Measurements from ENCODE around the gene AMTN.
"Not testable (repeated sequence)": the region's sequence is repeated elsewhere in the genome, so short reads cannot be mapped to it uniquely, and the experiment has no call there.

The AMTN gene

DNA sequence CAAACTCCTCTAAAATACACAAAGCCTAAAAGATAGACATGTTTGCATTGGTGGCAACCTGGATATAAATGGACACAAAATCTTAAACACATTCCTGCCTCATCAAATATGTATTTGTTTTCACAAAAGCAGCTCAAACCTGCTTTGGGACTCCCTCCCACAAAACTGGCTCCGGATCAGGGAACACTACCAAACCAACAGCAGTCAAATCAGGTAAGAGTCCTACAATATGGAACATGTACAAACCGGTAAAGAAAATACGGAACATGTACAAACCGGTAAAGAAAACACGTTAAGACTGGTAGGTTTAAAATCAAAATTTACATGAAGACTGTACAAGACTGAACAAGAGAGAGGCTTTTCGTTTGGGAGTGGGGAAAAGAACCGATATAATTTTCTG is 4.3 kb downstream of the AMTN start:
- no peak overlapping the region for H3K9ac ChIP-seq (ENCODE audit: low read depth, low read length)
- no peak overlapping the region for H3K27ac ChIP-seq (ENCODE audit: low read length)
- no peaks in the 10 kb centered on the region for H3K36me3 ChIP-seq (ENCODE audit: insufficient read depth, low read depth, low read length)
- H3K4me1 ChIP-seq (ENCODE audit: insufficient read depth, low read length): no peaks in the 10 kb centered on the region
- no peaks in the 10 kb centered on the region for H3K9me3 ChIP-seq (ENCODE audit: insufficient read depth, low read depth, low read length)
- H3K4me3 ChIP-seq (ENCODE audit: low read length): no peak overlapping the region
- H3K27me3 ChIP-seq (ENCODE audit: insufficient read depth, low read length): no peaks in the 10 kb centered on the region

DNA sequence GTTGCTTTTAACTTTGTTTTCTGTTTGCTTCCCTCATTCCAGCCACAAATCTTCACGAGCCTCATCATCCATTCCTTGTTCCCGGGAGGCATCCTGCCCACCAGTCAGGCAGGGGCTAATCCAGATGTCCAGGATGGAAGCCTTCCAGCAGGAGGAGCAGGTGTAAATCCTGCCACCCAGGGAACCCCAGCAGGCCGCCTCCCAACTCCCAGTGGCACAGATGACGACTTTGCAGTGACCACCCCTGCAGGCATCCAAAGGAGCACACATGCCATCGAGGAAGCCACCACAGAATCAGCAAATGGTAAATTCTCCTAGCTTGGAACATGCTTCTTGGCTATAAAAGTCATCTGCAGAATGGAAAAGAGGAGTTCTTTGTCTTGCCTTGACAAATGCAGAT is 12.6 kb downstream of the AMTN start:
- H3K4me3 ChIP-seq (ENCODE audit: low read length): no peak overlapping the region
- no peaks in the 10 kb centered on the region for H3K36me3 ChIP-seq (ENCODE audit: insufficient read depth, low read depth, low read length)
- no peaks in the 10 kb centered on the region for H3K4me1 ChIP-seq (ENCODE audit: insufficient read depth, low read length)
- no peaks in the 10 kb centered on the region for H3K9me3 ChIP-seq (ENCODE audit: insufficient read depth, low read depth, low read length)
- no peak overlapping the region for H3K27ac ChIP-seq (ENCODE audit: low read length)
- no peak overlapping the region for H3K9ac ChIP-seq (ENCODE audit: low read depth, low read length)
- no peaks in the 10 kb centered on the region for H3K27me3 ChIP-seq (ENCODE audit: insufficient read depth, low read length)

DNA sequence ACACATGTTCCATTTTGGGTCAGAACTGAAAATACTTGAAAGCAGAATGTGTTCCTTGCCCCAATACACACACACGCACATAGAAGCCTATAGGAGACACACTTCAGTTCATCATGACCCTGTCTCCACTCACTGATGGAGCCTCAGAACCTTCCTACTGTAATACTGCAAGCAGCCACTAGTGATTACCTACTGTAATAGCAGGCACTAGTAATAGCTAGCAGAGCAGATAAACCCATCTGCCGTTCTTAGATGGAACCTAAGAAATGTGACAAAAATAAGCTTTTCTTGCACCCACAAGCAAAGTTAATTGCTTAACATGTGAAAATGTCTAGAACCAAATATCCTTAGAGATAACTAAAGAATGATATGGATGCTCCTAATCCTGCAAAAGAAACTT is 13.6 kb downstream of the AMTN start:
- Histone ChIP-seq H3K9ac (ENCODE audit: low read depth, low read length) (no peak overlapping the region), H3K27ac (ENCODE audit: low read length) (no peak overlapping the region), H3K4me1 (ENCODE audit: insufficient read depth, low read length) (no peaks in the 10 kb centered on the region), H3K36me3 (ENCODE audit: insufficient read depth, low read depth, low read length) (no peaks in the 10 kb centered on the region), H3K9me3 (ENCODE audit: insufficient read depth, low read depth, low read length) (no peaks in the 10 kb centered on the region), H3K27me3 (ENCODE audit: insufficient read depth, low read length) (no peaks in the 10 kb centered on the region), H3K4me3 (ENCODE audit: low read length) (no peak overlapping the region)

DNA sequence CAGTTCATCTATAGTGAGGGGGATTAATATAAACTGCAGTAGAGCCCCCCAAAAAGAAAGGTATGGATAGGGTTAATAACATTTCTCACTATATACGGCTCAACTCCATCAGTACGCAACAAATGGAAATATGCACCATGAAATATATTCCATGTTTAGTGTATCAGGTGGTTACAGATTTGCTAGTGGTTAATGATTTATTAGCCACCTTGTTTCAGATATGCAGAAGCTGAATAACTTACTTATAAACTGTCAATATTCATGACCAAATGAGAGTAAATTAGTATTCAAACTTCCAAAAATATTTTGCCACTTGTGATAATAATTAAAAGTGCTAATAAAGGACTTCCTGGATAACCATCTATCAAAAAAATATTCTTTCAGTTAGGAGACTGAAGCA is 14.8 kb downstream of the AMTN start:
- Histone ChIP-seq H3K9me3 (ENCODE audit: insufficient read depth, low read depth, low read length) (no peaks in the 10 kb centered on the region), H3K27ac (ENCODE audit: low read length) (no peak overlapping the region), H3K4me1 (ENCODE audit: insufficient read depth, low read length) (no peaks in the 10 kb centered on the region), H3K4me3 (ENCODE audit: low read length) (no peak overlapping the region), H3K36me3 (ENCODE audit: insufficient read depth, low read depth, low read length) (no peaks in the 10 kb centered on the region), H3K9ac (ENCODE audit: low read depth, low read length) (no peak overlapping the region), H3K27me3 (ENCODE audit: insufficient read depth, low read length) (no peaks in the 10 kb centered on the region)

DNA sequence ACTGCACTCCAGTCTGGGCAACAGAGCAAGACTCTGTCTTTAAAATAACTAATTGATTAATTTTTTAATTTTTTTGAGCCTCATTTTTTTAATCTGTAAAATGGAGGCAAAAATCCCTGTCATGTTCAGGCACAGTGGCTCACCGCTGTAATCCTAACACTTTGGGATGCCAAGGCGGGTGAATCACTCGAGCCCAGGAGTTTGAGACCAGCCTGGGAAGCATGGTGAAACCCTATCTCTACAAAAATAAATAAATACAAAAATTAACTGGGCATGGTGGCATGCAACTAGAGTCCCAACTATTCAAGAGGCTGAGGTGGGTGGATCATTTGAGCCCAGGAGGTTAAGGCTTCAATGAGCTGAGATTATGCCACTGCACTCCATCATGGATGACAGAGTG is 15.4 kb downstream of the AMTN start:
- H3K27ac ChIP-seq (ENCODE audit: low read length): no peak overlapping the region
- no peaks in the 10 kb centered on the region for H3K27me3 ChIP-seq (ENCODE audit: insufficient read depth, low read length)
- no peak overlapping the region for H3K9ac ChIP-seq (ENCODE audit: low read depth, low read length)
- H3K4me1 ChIP-seq (ENCODE audit: insufficient read depth, low read length): no peaks in the 10 kb centered on the region
- H3K36me3 ChIP-seq (ENCODE audit: insufficient read depth, low read depth, low read length): no peaks in the 10 kb centered on the region
- no peak overlapping the region for H3K4me3 ChIP-seq (ENCODE audit: low read length)
- no peaks in the 10 kb centered on the region for H3K9me3 ChIP-seq (ENCODE audit: insufficient read depth, low read depth, low read length)

GRCh38 chr4:70534886-70535285 is 16.5 kb downstream of the AMTN start:
- not testable (repeated sequence) for H3K27me3 ChIP-seq (ENCODE audit: insufficient read depth, low read length); H3K4me1 ChIP-seq (ENCODE audit: insufficient read depth, low read length); H3K9ac ChIP-seq (ENCODE audit: low read depth, low read length); H3K4me3 ChIP-seq (ENCODE audit: low read length); H3K36me3 ChIP-seq (ENCODE audit: insufficient read depth, low read depth, low read length); H3K27ac ChIP-seq (ENCODE audit: low read length); H3K9me3 ChIP-seq (ENCODE audit: insufficient read depth, low read depth, low read length)

- no peak overlapping the region for H3K4me3 ChIP-seq (ENCODE audit: low read length)
- no peaks in the 10 kb centered on the region for H3K36me3 ChIP-seq (ENCODE audit: insufficient read depth, low read depth, low read length)
- H3K27ac ChIP-seq (ENCODE audit: low read length): no peak overlapping the region
- no peaks in the 10 kb centered on the region for H3K27me3 ChIP-seq (ENCODE audit: insufficient read depth, low read length)
- H3K9ac ChIP-seq (ENCODE audit: low read depth, low read length): no peak overlapping the region
- H3K9me3 ChIP-seq (ENCODE audit: insufficient read depth, low read depth, low read length): no peaks in the 10 kb centered on the region
- no peaks in the 10 kb centered on the region for H3K4me1 ChIP-seq (ENCODE audit: insufficient read depth, low read length)
Measured at GRCh38 chr4:70538869-70539268, 20.5 kb downstream of the AMTN start.

- Histone ChIP-seq H3K27me3 (ENCODE audit: insufficient read depth, low read length) (no peaks in the 10 kb centered on the region), H3K9me3 (ENCODE audit: insufficient read depth, low read depth, low read length) (no peaks in the 10 kb centered on the region), H3K9ac (ENCODE audit: low read depth, low read length) (no peak overlapping the region), H3K4me3 (ENCODE audit: low read length) (no peak overlapping the region), H3K36me3 (ENCODE audit: insufficient read depth, low read depth, low read length) (no peaks in the 10 kb centered on the region), H3K4me1 (ENCODE audit: insufficient read depth, low read length) (no peaks in the 10 kb centered on the region), H3K27ac (ENCODE audit: low read length) (no peak overlapping the region)
Measured at GRCh38 chr4:70544279-70544868, 26.0 kb downstream of the AMTN start.

DNA sequence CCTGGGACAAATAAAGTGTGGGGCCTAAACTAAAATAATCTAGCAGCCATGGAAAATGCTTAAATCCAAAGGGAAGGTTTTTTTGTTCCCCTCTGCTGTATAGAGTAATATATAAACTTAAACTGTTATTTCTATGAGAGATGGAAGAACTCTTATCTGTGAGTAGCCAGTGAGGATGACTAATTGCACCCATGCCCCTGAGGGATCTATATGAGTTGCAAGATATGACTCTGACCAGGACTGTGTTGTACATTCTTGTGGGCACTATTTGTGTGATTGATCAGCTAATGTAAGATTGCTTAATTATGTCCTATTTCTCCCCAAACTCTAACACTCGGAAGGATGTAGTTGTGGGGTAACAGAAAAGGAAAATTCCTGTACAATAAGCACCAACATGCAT is 38.5 kb downstream of the AMTN start:
- Histone ChIP-seq H3K27me3 (ENCODE audit: insufficient read depth, low read length) (no peaks in the 10 kb centered on the region), H3K4me1 (ENCODE audit: insufficient read depth, low read length) (no peaks in the 10 kb centered on the region), H3K4me3 (ENCODE audit: low read length) (no peak overlapping the region), H3K9ac (ENCODE audit: low read depth, low read length) (no peak overlapping the region), H3K9me3 (ENCODE audit: insufficient read depth, low read depth, low read length) (no peaks in the 10 kb centered on the region), H3K36me3 (ENCODE audit: insufficient read depth, low read depth, low read length) (no peaks in the 10 kb centered on the region), H3K27ac (ENCODE audit: low read length) (no peak overlapping the region)

DNA sequence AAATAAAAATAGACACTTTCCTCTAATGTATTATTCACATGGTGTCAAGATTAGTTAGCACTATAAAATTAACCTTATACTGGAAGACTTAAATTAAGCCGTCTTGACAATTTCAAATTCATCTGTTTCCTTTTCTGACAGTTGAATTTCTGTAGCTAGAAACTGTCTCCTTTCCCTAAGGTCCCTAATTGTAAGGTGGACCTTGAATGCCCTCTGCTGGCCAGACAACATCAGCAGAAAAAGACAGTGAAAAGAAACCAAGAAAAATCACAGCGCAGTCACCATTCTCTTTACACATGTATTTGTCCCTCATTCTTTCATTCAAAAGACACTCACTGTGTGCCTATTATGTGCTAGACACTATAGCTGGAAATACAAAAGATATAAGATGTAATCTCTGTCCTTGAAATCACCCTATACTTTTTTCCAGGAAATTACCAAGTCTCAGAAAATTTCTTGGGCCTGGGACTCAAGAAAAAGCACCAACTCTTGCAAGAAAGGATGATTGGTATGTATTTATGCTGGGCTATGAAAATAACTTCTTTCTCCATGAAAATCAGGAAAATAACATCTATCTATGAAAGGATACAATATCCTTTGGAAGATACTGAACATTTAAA is 41.0 kb downstream of the AMTN start:
- Histone ChIP-seq H3K4me3 (ENCODE audit: low read length) (no peak overlapping the region), H3K27ac (ENCODE audit: low read length) (no peak overlapping the region), H3K36me3 (ENCODE audit: insufficient read depth, low read depth, low read length) (no peaks in the 10 kb centered on the region), H3K9ac (ENCODE audit: low read depth, low read length) (no peak overlapping the region), H3K9me3 (ENCODE audit: insufficient read depth, low read depth, low read length) (no peaks in the 10 kb centered on the region), H3K27me3 (ENCODE audit: insufficient read depth, low read length) (no peaks in the 10 kb centered on the region), H3K4me1 (ENCODE audit: insufficient read depth, low read length) (peaks cover 5% of the 10 kb centered on the region)

GRCh38 chr4:70559924-70560323 is 41.6 kb downstream of the AMTN start:
- Histone ChIP-seq H3K9me3 (ENCODE audit: insufficient read depth, low read depth, low read length) (no peaks in the 10 kb centered on the region), H3K36me3 (ENCODE audit: insufficient read depth, low read depth, low read length) (no peaks in the 10 kb centered on the region), H3K27ac (ENCODE audit: low read length) (no peak overlapping the region), H3K9ac (ENCODE audit: low read depth, low read length) (no peak overlapping the region), H3K4me3 (ENCODE audit: low read length) (no peak overlapping the region), H3K4me1 (ENCODE audit: insufficient read depth, low read length) (peaks cover 5% of the 10 kb centered on the region), H3K27me3 (ENCODE audit: insufficient read depth, low read length) (no peaks in the 10 kb centered on the region)

DNA sequence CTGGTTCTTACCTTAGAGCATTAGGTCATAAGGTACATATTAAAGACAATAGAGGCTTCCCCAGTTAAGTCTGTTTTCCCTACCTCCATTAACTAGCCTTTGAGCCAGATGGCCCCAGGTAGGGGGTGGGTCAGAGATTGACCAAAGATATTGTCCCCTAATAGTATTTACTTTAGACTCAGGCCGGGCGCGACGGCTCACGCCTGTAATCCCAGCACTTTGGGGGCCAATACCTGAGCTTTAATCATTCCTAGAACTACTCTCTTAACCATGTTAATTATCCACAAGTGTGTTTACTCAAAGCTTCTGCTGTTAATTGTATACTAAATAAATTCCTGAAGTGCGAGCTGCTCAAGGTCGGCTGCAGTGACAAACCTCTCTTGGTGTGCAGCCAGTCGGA is 45.7 kb downstream of the AMTN start:
- H3K36me3 ChIP-seq (ENCODE audit: insufficient read depth, low read depth, low read length): no peaks in the 10 kb centered on the region
- no peak overlapping the region for H3K9ac ChIP-seq (ENCODE audit: low read depth, low read length)
- no peak overlapping the region for H3K4me3 ChIP-seq (ENCODE audit: low read length)
- H3K9me3 ChIP-seq (ENCODE audit: insufficient read depth, low read depth, low read length): peaks cover 1% of the 10 kb centered on the region; the same call in 1 of the 2 replicates
- no peak overlapping the region for H3K27ac ChIP-seq (ENCODE audit: low read length)
- no peaks in the 10 kb centered on the region for H3K27me3 ChIP-seq (ENCODE audit: insufficient read depth, low read length)
- peaks cover 5% of the 10 kb centered on the region for H3K4me1 ChIP-seq (ENCODE audit: insufficient read depth, low read length)

Data from iPS-20b (cell line).